ENCODE measurements around the gene JARID2. TPM values are rescaled to one million over a fixed set of nuclear protein-coding genes. Genes with fewer than 3 reads are reported as not detected.
A peak's percentile ranks its signal among the peaks of the same experiment; 100 is the strongest.

JARID2 gene
- total and polyA plus RNA-seq, 9 of the 15 experiments (the other 6 are each of a cell fraction or from before 2014, with no cell fraction given), result 5.0 to 29.0 (median 15.6) TPM

DNA sequence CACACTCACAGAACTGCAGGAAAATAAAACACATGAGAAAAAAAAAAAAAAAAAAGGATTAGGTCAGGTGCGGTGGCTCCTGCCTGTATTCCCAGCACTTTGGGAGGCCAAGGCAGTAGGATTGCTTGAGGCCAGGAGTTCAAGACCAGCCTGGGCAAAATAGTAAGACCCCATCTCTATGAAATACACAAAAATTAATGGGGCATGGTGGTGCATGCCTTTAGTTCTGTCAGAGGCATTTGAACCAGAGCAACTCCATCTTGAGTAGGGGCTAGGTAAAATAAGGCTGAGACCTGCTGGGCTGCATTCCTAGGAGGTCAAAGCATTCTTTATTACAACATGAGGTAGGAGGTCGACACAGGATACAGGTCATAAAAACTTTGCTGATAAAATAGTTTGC, 39.0 kb upstream of the JARID2 start (continued):
- TF ChIP-seq, protein P1, sequence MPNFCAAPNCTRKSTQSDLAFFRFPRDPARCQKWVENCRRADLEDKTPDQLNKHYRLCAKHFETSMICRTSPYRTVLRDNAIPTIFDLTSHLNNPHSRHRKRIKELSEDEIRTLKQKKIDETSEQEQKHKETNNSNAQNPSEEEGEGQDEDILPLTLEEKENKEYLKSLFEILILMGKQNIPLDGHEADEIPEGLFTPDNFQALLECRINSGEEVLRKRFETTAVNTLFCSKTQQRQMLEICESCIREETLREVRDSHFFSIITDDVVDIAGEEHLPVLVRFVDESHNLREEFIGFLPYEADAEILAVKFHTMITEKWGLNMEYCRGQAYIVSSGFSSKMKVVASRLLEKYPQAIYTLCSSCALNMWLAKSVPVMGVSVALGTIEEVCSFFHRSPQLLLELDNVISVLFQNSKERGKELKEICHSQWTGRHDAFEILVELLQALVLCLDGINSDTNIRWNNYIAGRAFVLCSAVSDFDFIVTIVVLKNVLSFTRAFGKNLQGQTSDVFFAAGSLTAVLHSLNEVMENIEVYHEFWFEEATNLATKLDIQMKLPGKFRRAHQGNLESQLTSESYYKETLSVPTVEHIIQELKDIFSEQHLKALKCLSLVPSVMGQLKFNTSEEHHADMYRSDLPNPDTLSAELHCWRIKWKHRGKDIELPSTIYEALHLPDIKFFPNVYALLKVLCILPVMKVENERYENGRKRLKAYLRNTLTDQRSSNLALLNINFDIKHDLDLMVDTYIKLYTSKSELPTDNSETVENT (CRISPR knock-in tag; IDR thresholded peaks at IDR 0.05), result no peak
- no peak for TF ChIP-seq SREBF2 (CRISPR knock-in tag; IDR thresholded peaks at IDR 0.05)
- TF ChIP-seq SMARCA4 (IDR thresholded peaks at IDR 0.05), result no peak
- TF ChIP-seq RAD21 (CRISPR knock-in tag; conservative IDR thresholded peaks at IDR 0.05 in 1 of 2, IDR thresholded peaks at IDR 0.05 in 1 of 2), result no peak
- TF ChIP-seq SLC30A9 (CRISPR knock-in tag; IDR thresholded peaks at IDR 0.05), result no peak
- no peak for TF ChIP-seq CC2D1A (IDR thresholded peaks at IDR 0.05)
- TF ChIP-seq HNRNPK (IDR thresholded peaks at IDR 0.05; ENCODE audit: low read depth, low read length, poor library complexity, severe bottlenecking), result no peak
- TF ChIP-seq, protein P2, sequence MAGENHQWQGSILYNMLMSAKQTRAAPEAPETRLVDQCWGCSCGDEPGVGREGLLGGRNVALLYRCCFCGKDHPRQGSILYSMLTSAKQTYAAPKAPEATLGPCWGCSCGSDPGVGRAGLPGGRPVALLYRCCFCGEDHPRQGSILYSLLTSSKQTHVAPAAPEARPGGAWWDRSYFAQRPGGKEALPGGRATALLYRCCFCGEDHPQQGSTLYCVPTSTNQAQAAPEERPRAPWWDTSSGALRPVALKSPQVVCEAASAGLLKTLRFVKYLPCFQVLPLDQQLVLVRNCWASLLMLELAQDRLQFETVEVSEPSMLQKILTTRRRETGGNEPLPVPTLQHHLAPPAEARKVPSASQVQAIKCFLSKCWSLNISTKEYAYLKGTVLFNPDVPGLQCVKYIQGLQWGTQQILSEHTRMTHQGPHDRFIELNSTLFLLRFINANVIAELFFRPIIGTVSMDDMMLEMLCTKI (IDR thresholded peaks at IDR 0.05; ENCODE audit: partially characterized antibody), result no peak
- TF ChIP-seq ZC3H4 (CRISPR knock-in tag; IDR thresholded peaks at IDR 0.05; ENCODE audit: borderline replicate concordance), result no peak
- TF ChIP-seq, protein P3, sequence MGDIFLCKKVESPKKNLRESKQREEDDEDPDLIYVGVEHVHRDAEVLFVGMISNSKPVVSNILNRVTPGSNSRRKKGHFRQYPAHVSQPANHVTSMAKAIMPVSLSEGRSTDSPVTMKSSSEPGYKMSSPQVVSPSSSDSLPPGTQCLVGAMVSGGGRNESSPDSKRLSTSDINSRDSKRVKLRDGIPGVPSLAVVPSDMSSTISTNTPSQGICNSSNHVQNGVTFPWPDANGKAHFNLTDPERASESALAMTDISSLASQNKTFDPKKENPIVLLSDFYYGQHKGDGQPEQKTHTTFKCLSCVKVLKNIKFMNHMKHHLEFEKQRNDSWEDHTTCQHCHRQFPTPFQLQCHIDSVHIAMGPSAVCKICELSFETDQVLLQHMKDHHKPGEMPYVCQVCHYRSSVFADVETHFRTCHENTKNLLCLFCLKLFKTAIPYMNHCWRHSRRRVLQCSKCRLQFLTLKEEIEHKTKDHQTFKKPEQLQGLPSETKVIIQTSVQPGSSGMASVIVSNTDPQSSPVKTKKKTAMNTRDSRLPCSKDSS (IDR thresholded peaks at IDR 0.05; ENCODE audit: low read depth, partially characterized antibody), result no peak
- TF ChIP-seq, protein P4, sequence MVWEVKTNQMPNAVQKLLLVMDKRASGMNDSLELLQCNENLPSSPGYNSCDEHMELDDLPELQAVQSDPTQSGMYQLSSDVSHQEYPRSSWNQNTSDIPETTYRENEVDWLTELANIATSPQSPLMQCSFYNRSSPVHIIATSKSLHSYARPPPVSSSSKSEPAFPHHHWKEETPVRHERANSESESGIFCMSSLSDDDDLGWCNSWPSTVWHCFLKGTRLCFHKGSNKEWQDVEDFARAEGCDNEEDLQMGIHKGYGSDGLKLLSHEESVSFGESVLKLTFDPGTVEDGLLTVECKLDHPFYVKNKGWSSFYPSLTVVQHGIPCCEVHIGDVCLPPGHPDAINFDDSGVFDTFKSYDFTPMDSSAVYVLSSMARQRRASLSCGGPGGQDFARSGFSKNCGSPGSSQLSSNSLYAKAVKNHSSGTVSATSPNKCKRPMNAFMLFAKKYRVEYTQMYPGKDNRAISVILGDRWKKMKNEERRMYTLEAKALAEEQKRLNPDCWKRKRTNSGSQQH (CRISPR knock-in tag; IDR thresholded peaks at IDR 0.05), result peak; percentile 57; the same call in 1 of the 2 replicates
- no peak for TF ChIP-seq TAF9B (IDR thresholded peaks at IDR 0.05; ENCODE audit: partially characterized antibody)
- no peak for TF ChIP-seq KLF10 (CRISPR knock-in tag; IDR thresholded peaks at IDR 0.05)
- no peak for TF ChIP-seq CREBBP (IDR thresholded peaks at IDR 0.05; ENCODE audit: low read depth, low read length)
- TF ChIP-seq KLF13 (tag; IDR thresholded peaks at IDR 0.05; ENCODE audit: borderline replicate concordance, low read depth), result no peak
- TF ChIP-seq DPF2 (IDR thresholded peaks at IDR 0.05), result no peak
- TF ChIP-seq PML (IDR thresholded peaks at IDR 0.05; ENCODE audit: low read length), result no peak
- TF ChIP-seq NFE2 (IDR thresholded peaks at IDR 0.05; ENCODE audit: low read depth), result no peak
- no peak for TF ChIP-seq FOSL1 (tag; conservative IDR thresholded peaks at IDR 0.05)
- TF ChIP-seq NBN (IDR thresholded peaks at IDR 0.05; ENCODE audit: low read depth), result no peak
- TF ChIP-seq HDAC2 (IDR thresholded peaks at IDR 0.05), result no peak
- no peak for TF ChIP-seq PCBP1 (IDR thresholded peaks at IDR 0.05; ENCODE audit: low read depth, low read length, poor library complexity, severe bottlenecking)
- TF ChIP-seq GTF2A2 (tag; IDR thresholded peaks at IDR 0.05), result peak; percentile 78
- 0 out of 2 replicates have a peak, but pooled peaks have one; percentile 59 for TF ChIP-seq ZNF41 (CRISPR knock-in tag; conservative IDR thresholded peaks at IDR 0.05)
- no peak for TF ChIP-seq SUPT5H (IDR thresholded peaks at IDR 0.05)
- TF ChIP-seq HSF4 (CRISPR knock-in tag; IDR thresholded peaks at IDR 0.05; ENCODE audit: borderline replicate concordance), result no peak

Measured in K562 (cell line).